Stimulated activated CD4-positive, alpha-beta T cell treated with anti-CD3 and anti-CD28 coated beads, Interleukin-4, amount 100 ng/mL, for 4 hours (primary cell): ENCODE results near the gene DNAJC22.
A peak's percentile ranks its signal among the peaks of the same experiment; 100 is the strongest.
"Not testable (repeated sequence)": the region's sequence is repeated elsewhere in the genome, so short reads cannot be mapped to it uniquely, and the experiment has no call there.

Source experiments
- DNase-seq, 2 experiments: peaks; one replicate each; pipeline ENCODE4 v3.0.0-alpha.2; 2020

The DNAJC22 gene

GRCh38 chr12:49331380-49332222 lies 15.1 kb upstream of the DNAJC22 start:
- no peak for DNase-seq

- DNase-seq: no peak
These were observed 14.2 kb upstream of the DNAJC22 start for GRCh38 chr12:49332441-49332861.

GRCh38 chr12:49332891-49333371 lies 13.8 kb upstream of the DNAJC22 start:
- DNase-seq: no peak

- DNase-seq: not testable (repeated sequence)
These were observed 12.9 kb upstream of the DNAJC22 start for GRCh38 chr12:49333778-49334177.

- DNase-seq: no peak
These were observed 12.5 kb upstream of the DNAJC22 start for GRCh38 chr12:49334226-49334625.

GRCh38 chr12:49334681-49335080 lies 12.0 kb upstream of the DNAJC22 start:
- DNase-seq: no peak

- DNase-seq: no peak
These were observed 11.4 kb upstream of the DNAJC22 start for GRCh38 chr12:49335118-49335954.

GRCh38 chr12:49335955-49336644 lies 10.6 kb upstream of the DNAJC22 start:
- no peak for DNase-seq

GRCh38 chr12:49336645-49337584 lies 9.8 kb upstream of the DNAJC22 start, which contains the start of gene C1QL4:
Gene C1QL4 (minus strand): TSS chr12:49337188. CDS start chr12:49336477, 711 bp downstream.
- DNase-seq: peak; percentile 81 to 88

- no peak for DNase-seq
These were observed 7.7 kb upstream of the DNAJC22 start for GRCh38 chr12:49338830-49339463.

- DNase-seq: no peak
These were observed 7.2 kb upstream of the DNAJC22 start for GRCh38 chr12:49339464-49339861.

GRCh38 chr12:49340095-49340870 lies 6.4 kb upstream of the DNAJC22 start:
- DNase-seq: no peak

- DNase-seq: no peak
These were observed 5.5 kb upstream of the DNAJC22 start for GRCh38 chr12:49340971-49341776.

- DNase-seq: no peak
These were observed 5.0 kb upstream of the DNAJC22 start for GRCh38 chr12:49341777-49342065.

- peak; percentile 61 to 73 for DNase-seq
These were observed 4.4 kb upstream of the DNAJC22 start for GRCh38 chr12:49342066-49342913.

GRCh38 chr12:49342914-49343731 lies 3.6 kb upstream of the DNAJC22 start:
- peak; percentile 40 to 72 for DNase-seq

- DNase-seq: no peak
These were observed 2.1 kb upstream of the DNAJC22 start for GRCh38 chr12:49344486-49345050.
